ENCODE measurements around the gene PRKD1.

GRCh38 chr14:29755311-29756018 lies 172.2 kb downstream of the PRKD1 start:
- TF ChIP-seq, protein P1, sequence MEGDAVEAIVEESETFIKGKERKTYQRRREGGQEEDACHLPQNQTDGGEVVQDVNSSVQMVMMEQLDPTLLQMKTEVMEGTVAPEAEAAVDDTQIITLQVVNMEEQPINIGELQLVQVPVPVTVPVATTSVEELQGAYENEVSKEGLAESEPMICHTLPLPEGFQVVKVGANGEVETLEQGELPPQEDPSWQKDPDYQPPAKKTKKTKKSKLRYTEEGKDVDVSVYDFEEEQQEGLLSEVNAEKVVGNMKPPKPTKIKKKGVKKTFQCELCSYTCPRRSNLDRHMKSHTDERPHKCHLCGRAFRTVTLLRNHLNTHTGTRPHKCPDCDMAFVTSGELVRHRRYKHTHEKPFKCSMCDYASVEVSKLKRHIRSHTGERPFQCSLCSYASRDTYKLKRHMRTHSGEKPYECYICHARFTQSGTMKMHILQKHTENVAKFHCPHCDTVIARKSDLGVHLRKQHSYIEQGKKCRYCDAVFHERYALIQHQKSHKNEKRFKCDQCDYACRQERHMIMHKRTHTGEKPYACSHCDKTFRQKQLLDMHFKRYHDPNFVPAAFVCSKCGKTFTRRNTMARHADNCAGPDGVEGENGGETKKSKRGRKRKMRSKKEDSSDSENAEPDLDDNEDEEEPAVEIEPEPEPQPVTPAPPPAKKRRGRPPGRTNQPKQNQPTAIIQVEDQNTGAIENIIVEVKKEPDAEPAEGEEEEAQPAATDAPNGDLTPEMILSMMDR (IDR thresholded peaks at IDR 0.05): no peak
- no peak for TF ChIP-seq POLR2A (IDR thresholded peaks at IDR 0.05)
